Kidney (tissue), 14 donors: ENCODE measurements around the gene FOXP2. TPM values are rescaled to one million over a fixed set of nuclear protein-coding genes. Genes with fewer than 3 reads are reported as not detected.

Experiments used
- DNase-seq, 5 donors: peaks; one replicate each; pipeline ENCODE4 v3.0.0-alpha.2; 2013 to 2020
- FAIRE-seq: peaks from 2 replicates; lab custom pipeline; 2012; peaks lifted over from hg19 to GRCh38; lab: Jason Lieb, UNC
- H3K27ac ChIP-seq, 2 donors: one replicate each; pipeline ENCODE4 v1.7.0; 2013; ENCODE audit warnings: low read depth in 2 of 2, low read length in 2 of 2, inconsistent platforms in 1 of 2
- H3K27me3 ChIP-seq: one replicate; pipeline ENCODE4 v1.7.1; 2013; ENCODE audit warnings: low read length, inconsistent platforms; ENCODE audit not compliant: control insufficient read depth, insufficient read depth
- H3K36me3 ChIP-seq, 3 donors: one replicate each; pipeline versions ENCODE4 v1.7.0 to v1.7.1; 2013; ENCODE audit warnings: low read length in 3 of 3, control low read depth in 1 of 3, inconsistent platforms in 1 of 3; ENCODE audit not compliant: insufficient read depth in 3 of 3, control insufficient read depth in 2 of 3
- H3K4me1 ChIP-seq, 3 donors: one replicate each; pipeline versions ENCODE4 v1.7.0 to v1.7.1; 2013; ENCODE audit warnings: low read length in 3 of 3, inconsistent platforms in 1 of 3, low read depth in 1 of 3; ENCODE audit not compliant: control insufficient read depth in 2 of 3, insufficient read depth in 2 of 3
- H3K4me3 ChIP-seq, 3 donors: one replicate each; pipeline versions ENCODE4 v1.7.0 to v1.8.1; 2013; ENCODE audit warnings: low read length in 3 of 3, control low read depth in 1 of 3, inconsistent platforms in 1 of 3
- H3K9ac ChIP-seq, 3 donors: one replicate each; pipeline versions ENCODE4 v1.7.0 to v1.7.1; 2013; ENCODE audit warnings: low read length in 3 of 3, control low read depth in 1 of 3, inconsistent platforms in 1 of 3
- H3K9me3 ChIP-seq, 3 donors: one replicate each; pipeline versions ENCODE4 v1.7.0 to v1.7.1; 2013; ENCODE audit warnings: low read length in 3 of 3, control low read depth in 1 of 3, inconsistent platforms in 1 of 3; ENCODE audit not compliant: control insufficient read depth in 2 of 3, insufficient read depth in 1 of 3
- intact Hi-C: fragments of 100-400 bp; cut with DNase I; formaldehyde crosslinking; loops from one replicate; pipeline ENCODE4 v1.11.1; 2022
- polyA plus RNA-seq: library from polyadenylated mRNA; stranded (reverse); fragments of 350-450 nt; fragmentation: Illumina TruSeq; extraction: RNeasy Lipid Tissue Mini Kit (QIAGEN cat#74804); gene quantifications from one replicate; pipeline ENCODE4 v1.2.3, GENCODE V29; 2014; ENCODE audit warnings: low read depth, low replicate concordance; ENCODE audit not compliant: insufficient read depth
- total RNA-seq: library from RNA; stranded (reverse); fragmentation: NEBNext Ultra II Directional; extraction: Animal tissue kit (Norgen Biotek cat#: 25700); gene quantifications from one replicate; pipeline ENCODE4 v1.2.1, GENCODE V29; 2021
- TF ChIP-seq, protein P1 (sequence below): IDR thresholded peaks from 3 replicates; pipeline ENCODE4 v1.5.1; 2012; ENCODE audit warnings: mild to moderate bottlenecking, moderate library complexity, borderline replicate concordance; ENCODE audit not compliant: insufficient read depth; ENCODE audit errors: extremely low read depth
- donor health status: control.
- donor health status: control.
- donor health status: control.
- donor health status: control.
- donor health status: control.
- donor health status: DM: yes; HTN: yes; CAD: no.
- donor health status: Normal renal cell carcinoma (clear cell type).

The FOXP2 gene
- total and polyA plus RNA-seq, 2 donors from 2014 or later, result 0.69 to 8.0 TPM

DNA sequence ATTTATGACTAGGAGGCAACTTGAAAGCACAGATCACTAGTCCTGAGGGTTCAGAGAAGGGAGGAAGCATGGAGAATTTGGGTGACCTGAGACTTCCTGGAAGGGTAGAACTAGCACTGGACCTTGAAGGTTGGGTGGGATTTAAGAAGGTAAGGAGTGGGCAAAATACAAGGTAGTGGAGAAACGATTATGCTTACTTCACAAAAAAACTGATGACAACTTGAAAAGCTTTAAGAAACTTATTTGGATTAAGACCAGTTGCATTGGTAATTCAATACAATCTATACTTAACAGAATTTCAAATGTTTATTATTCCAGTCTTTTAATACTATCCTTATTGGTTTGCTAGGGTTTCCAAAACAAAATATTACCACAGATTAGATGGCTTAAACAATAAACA is 308.7 kb downstream of the FOXP2 start:
- no peak overlapping the region for H3K27ac ChIP-seq
- intact Hi-C loops, result no loop called here
- DNase-seq, result no peak
- TF ChIP-seq, protein P1, sequence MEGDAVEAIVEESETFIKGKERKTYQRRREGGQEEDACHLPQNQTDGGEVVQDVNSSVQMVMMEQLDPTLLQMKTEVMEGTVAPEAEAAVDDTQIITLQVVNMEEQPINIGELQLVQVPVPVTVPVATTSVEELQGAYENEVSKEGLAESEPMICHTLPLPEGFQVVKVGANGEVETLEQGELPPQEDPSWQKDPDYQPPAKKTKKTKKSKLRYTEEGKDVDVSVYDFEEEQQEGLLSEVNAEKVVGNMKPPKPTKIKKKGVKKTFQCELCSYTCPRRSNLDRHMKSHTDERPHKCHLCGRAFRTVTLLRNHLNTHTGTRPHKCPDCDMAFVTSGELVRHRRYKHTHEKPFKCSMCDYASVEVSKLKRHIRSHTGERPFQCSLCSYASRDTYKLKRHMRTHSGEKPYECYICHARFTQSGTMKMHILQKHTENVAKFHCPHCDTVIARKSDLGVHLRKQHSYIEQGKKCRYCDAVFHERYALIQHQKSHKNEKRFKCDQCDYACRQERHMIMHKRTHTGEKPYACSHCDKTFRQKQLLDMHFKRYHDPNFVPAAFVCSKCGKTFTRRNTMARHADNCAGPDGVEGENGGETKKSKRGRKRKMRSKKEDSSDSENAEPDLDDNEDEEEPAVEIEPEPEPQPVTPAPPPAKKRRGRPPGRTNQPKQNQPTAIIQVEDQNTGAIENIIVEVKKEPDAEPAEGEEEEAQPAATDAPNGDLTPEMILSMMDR, result no peak
- H3K9ac ChIP-seq, result no peak overlapping the region
- H3K4me1 ChIP-seq, result no peaks in the 10 kb centered on the region
- H3K4me3 ChIP-seq, result no peak overlapping the region
- no peaks in the 10 kb centered on the region for H3K9me3 ChIP-seq
- no peaks in the 10 kb centered on the region for H3K27me3 ChIP-seq
- no peaks in the 10 kb centered on the region for H3K36me3 ChIP-seq
- FAIRE-seq, result no peak

DNA sequence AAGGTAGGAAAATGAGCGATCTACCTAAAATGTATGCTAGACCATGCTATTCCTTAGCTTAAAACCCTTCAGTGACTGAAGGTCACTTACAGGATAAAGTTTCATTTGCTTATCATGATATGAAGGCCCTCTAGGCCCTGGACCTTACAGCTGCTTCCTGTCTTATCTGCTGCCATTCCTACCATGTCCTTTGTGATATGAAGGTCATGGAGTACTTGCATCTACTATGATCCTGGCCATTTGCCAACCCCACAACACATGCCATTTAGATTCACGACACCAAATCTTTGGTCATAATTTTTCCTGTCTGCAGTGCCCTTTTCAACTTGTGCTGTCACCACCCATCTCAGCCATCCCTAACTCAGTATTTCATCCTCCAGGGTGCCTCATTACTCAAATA is 325.5 kb downstream of the FOXP2 start:
- Histone ChIP-seq H3K9ac (no peak overlapping the region), H3K4me3 (no peak overlapping the region), H3K36me3 (no peaks in the 10 kb centered on the region), H3K4me1 (no peaks in the 10 kb centered on the region), H3K27me3 (no peaks in the 10 kb centered on the region), H3K9me3 (no peaks in the 10 kb centered on the region), H3K27ac (no peak overlapping the region)
- FAIRE-seq, result no peak
- DNase-seq, result no peak
- TF ChIP-seq, protein P1, result no peak
- intact Hi-C loops, result no loop called here

DNA sequence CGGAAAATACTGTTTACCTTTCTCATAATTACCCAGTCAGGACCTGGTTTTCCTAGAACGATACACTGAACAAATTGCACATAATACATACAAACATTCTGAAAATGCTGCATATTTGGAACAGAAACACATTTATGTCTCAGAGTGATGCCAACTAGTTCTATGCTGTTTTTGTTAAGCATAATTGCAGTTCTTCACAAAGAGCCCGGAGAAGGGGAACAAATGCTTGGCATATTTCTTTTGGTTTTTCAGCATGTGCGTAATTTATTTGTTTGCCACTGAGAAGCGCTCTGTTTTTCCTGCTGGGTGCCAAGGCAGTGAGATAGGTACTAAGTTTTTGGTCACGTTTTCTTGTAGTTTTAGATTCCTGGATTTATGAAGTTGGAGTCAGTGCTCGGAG is 326.3 kb downstream of the FOXP2 start:
- Histone ChIP-seq H3K4me3 (no peak overlapping the region), H3K9me3 (no peaks in the 10 kb centered on the region), H3K4me1 (no peaks in the 10 kb centered on the region), H3K36me3 (no peaks in the 10 kb centered on the region), H3K27ac (no peak overlapping the region), H3K27me3 (no peaks in the 10 kb centered on the region), H3K9ac (no peak overlapping the region)
- TF ChIP-seq, protein P1, result no peak
- intact Hi-C loops, result no loop called here
- no peak for FAIRE-seq
- no peak for DNase-seq

DNA sequence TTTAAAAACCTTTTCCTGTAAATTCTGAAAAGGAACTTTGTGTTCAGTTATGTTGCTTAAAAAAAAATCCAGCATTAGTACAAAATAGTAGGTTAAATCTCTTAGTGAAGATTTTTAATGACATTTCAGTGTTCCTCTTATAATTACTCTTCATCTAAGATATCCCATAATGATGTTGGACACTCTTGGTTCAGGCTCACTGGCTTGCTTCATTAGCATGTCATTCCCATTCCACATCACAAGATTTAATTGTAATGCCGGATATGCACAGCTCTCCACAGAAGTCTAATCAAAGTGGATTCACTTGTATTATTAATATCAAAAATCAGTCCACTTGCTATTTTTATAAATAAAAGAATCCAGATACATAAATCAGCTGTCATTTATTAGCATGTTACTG is 327.3 kb downstream of the FOXP2 start:
- FAIRE-seq (no peak), DNase-seq (no peak)
- Histone ChIP-seq H3K4me3 (no peak overlapping the region), H3K9ac (no peak overlapping the region), H3K36me3 (no peaks in the 10 kb centered on the region), H3K4me1 (no peaks in the 10 kb centered on the region), H3K27ac (no peak overlapping the region), H3K27me3 (no peaks in the 10 kb centered on the region), H3K9me3 (no peaks in the 10 kb centered on the region)
- TF ChIP-seq, protein P1, result no peak
- intact Hi-C loops, result no loop called here
